Bronchial epithelial cell (primary cell): ENCODE results near the gene BCAS3. TPM values are rescaled to one million over a fixed set of nuclear protein-coding genes. Genes with fewer than 3 reads are reported as not detected.

Experiments used
- DNase-seq: peaks from one replicate; pipeline ENCODE4 v3.0.0-alpha.2; 2010; ENCODE audit warnings: low read depth
- FAIRE-seq: peaks from 2 replicates; lab custom pipeline; 2011; peaks lifted over from hg19 to GRCh38; lab: Jason Lieb, UNC
- H3K27me3 ChIP-seq: 2 replicates; pipeline ENCODE4 v1.5.1; 2011; ENCODE audit warnings: low read length; ENCODE audit not compliant: control insufficient read depth, insufficient read depth
- H3K36me3 ChIP-seq: 2 replicates; pipeline ENCODE4 v1.5.1; 2011; ENCODE audit warnings: low read length; ENCODE audit not compliant: control insufficient read depth, insufficient read depth
- H3K4me3 ChIP-seq: 2 replicates; pipeline ENCODE4 v1.5.1; 2011; ENCODE audit warnings: mild to moderate bottlenecking, low read depth, low read length, control low read depth
- CTCF ChIP-seq: IDR thresholded peaks from 2 replicates; pipeline ENCODE4 v1.5.1; 2011; ENCODE audit warnings: mild to moderate bottlenecking, moderate library complexity, low read length, control low read depth, inconsistent platforms; ENCODE audit not compliant: insufficient read depth, severe bottlenecking
- total RNA-seq: library from RNA; depleted of rRNA; stranded (reverse); fragments of >200 nt; gene quantifications from 2 replicates; pipeline ENCODE4 v1.2.1, GENCODE V29; 2014

BCAS3 gene
- total RNA-seq, 1 donor from 2014 or later = 10.3 TPM

- H3K4me3 ChIP-seq = no peak overlapping the region
- no peaks in the 10 kb centered on the region for H3K36me3 ChIP-seq
- no peak for TF ChIP-seq CTCF
- H3K27me3 ChIP-seq = no peaks in the 10 kb centered on the region
- DNase-seq (no peak), FAIRE-seq (no peak)
Measured at GRCh38 chr17:61160789-61161445, 483.3 kb downstream of the BCAS3 start.

- Histone ChIP-seq H3K27me3 (no peaks in the 10 kb centered on the region), H3K4me3 (no peak overlapping the region), H3K36me3 (no peaks in the 10 kb centered on the region)
- TF ChIP-seq CTCF = no peak
- no peak for DNase-seq
- no peak for FAIRE-seq
Measured at GRCh38 chr17:61161615-61162134, 484.0 kb downstream of the BCAS3 start.

GRCh38 chr17:61164517-61164916 lies 486.9 kb downstream of the BCAS3 start:
- H3K36me3 ChIP-seq = no peaks in the 10 kb centered on the region
- TF ChIP-seq CTCF = no peak
- DNase-seq = no peak
- no peak overlapping the region for H3K4me3 ChIP-seq
- FAIRE-seq = no peak
- no peaks in the 10 kb centered on the region for H3K27me3 ChIP-seq

- no peaks in the 10 kb centered on the region for H3K27me3 ChIP-seq
- FAIRE-seq (no peak), DNase-seq (no peak)
- no peaks in the 10 kb centered on the region for H3K36me3 ChIP-seq
- no peak overlapping the region for H3K4me3 ChIP-seq
- TF ChIP-seq CTCF = no peak
Measured at GRCh38 chr17:61167075-61167474, 489.4 kb downstream of the BCAS3 start.

GRCh38 chr17:61168506-61168905 lies 490.9 kb downstream of the BCAS3 start:
- Histone ChIP-seq H3K36me3 (no peaks in the 10 kb centered on the region), H3K4me3 (no peak overlapping the region), H3K27me3 (no peaks in the 10 kb centered on the region)
- FAIRE-seq (no peak), DNase-seq (peak; percentile 10)
- TF ChIP-seq CTCF = no peak

GRCh38 chr17:61174310-61174709 lies 496.7 kb downstream of the BCAS3 start:
- Histone ChIP-seq H3K36me3 (no peaks in the 10 kb centered on the region), H3K27me3 (no peaks in the 10 kb centered on the region), H3K4me3 (no peak overlapping the region)
- DNase-seq (no peak), FAIRE-seq (no peak)
- TF ChIP-seq CTCF = no peak
